Upper lobe of left lung (tissue), 4 donors: ENCODE results near the gene GRAMD1A.

Experiments
- CTCF ChIP-seq, 6 experiments: fragments of 450-650 bp in 4 of 6; fragments of 200-600 bp in 2 of 6; sonication (generic) in 2 of 6; IDR thresholded peaks; one replicate each; pipeline ENCODE4 v1.5.1; 2016 to 2019; ENCODE audit warnings: antibody characterized with exemption in 6 of 6
- POLR2A ChIP-seq, 4 donors: fragments of 450-650 bp; IDR thresholded peaks; one replicate each; pipeline ENCODE4 v1.5.1; 2016 to 2017; ENCODE audit warnings: antibody characterized with exemption in 4 of 4, mild to moderate bottlenecking in 2 of 4

GRCh38 chr19:34969721-34970120, 30.4 kb upstream of the GRAMD1A start:
- TF ChIP-seq CTCF (IDR thresholded peaks at IDR 0.05) (no peak), POLR2A (IDR thresholded peaks at IDR 0.05) (no peak)
